GM12878 (cell line): ENCODE measurements around the gene TMEM82. TPM values are rescaled to one million over a fixed set of nuclear protein-coding genes. Genes with fewer than 3 reads are reported as not detected.

Experiments
- ATAC-seq: fragments of 200-7000 bp; cut with Tn5 transposase; 3 replicates; pipeline ENCODE4 v1.9.1; 2020; ENCODE audit warnings: mild to moderate bottlenecking, moderate library complexity
- BruUV-seq: library from RNA; stranded (reverse); fragments of 400-500 nt; replicated peaks from 2 replicates; lab custom pipeline; 2021; lab: Mats Ljungman, UMichigan
- CTCF ChIA-PET: fragments of 300-600 bp; sonication (Branson Sonifier 250); formaldehyde crosslinking; extraction: SDS; loops from one replicate; lab custom pipeline; 2021; ENCODE audit warnings: inconsistent platforms; lab: Yijun Ruan, JAX
- POLR2A ChIA-PET: fragments of 350-600 bp; formaldehyde crosslinking; extraction: SDS; loops from one replicate; lab custom pipeline; 2021; ENCODE audit warnings: inconsistent platforms; lab: Charles Lee
- RAD21 ChIA-PET: fragments of 300-600 bp; sonication (Branson Sonifier 250); formaldehyde crosslinking; loops from one replicate; lab custom pipeline; 2023; ENCODE audit warnings: antibody characterized with exemption; ENCODE audit not compliant: unreplicated experiment; lab: Charles Lee
- SMC1A ChIA-PET: fragments of 300-600 bp; sonication (Branson Sonifier 250); formaldehyde crosslinking; loops from one replicate; lab custom pipeline; 2023; ENCODE audit not compliant: unreplicated experiment, uncharacterized antibody; lab: Charles Lee
- DNase-seq: peaks from one replicate; pipeline ENCODE4 v3.0.0-alpha.2; 2011; ENCODE audit warnings: low read depth, low spot score
- FAIRE-seq: peaks from 3 replicates; lab custom pipeline; 2011; peaks lifted over from hg19 to GRCh38; lab: Jason Lieb, UNC
- H2AFZ ChIP-seq: 2 replicates; pipeline ENCODE4 v1.6.0; 2011; ENCODE audit warnings: low read depth, low read length, control low read depth; ENCODE audit not compliant: control insufficient read depth
- H3K27ac ChIP-seq: 2 replicates; pipeline ENCODE4 v1.5.1; 2011; ENCODE audit warnings: control low read depth; ENCODE audit not compliant: control insufficient read depth, insufficient read depth
- H3K27me3 ChIP-seq, 2 experiments: replicated peaks in 1 of 2; 2 replicates each; pipeline versions ENCODE4 v1.6.0 to v1.6.1; 2011; ENCODE audit warnings: low read length in 1 of 2; ENCODE audit not compliant: control insufficient read depth in 2 of 2, insufficient read depth in 2 of 2
- H3K36me3 ChIP-seq, 2 experiments: 2 replicates each; pipeline ENCODE4 v1.5.1; 2011; ENCODE audit warnings: low read length in 1 of 2; ENCODE audit not compliant: control insufficient read depth in 2 of 2, insufficient read depth in 2 of 2
- H3K4me1 ChIP-seq: 2 replicates; pipeline ENCODE4 v1.6.1; 2011; ENCODE audit warnings: mild to moderate bottlenecking, low read length, moderate library complexity, mixed read lengths; ENCODE audit not compliant: control insufficient read depth, insufficient read depth
- H3K4me2 ChIP-seq: 2 replicates; pipeline ENCODE4 v1.6.0; 2011; ENCODE audit warnings: control low read depth; ENCODE audit not compliant: control insufficient read depth, insufficient read depth
- H3K4me3 ChIP-seq: fragments of 200-600 bp; sonication (generic); 2 replicates; pipeline ENCODE4 v1.5.1; 2016
- H3K79me2 ChIP-seq: 2 replicates; pipeline ENCODE4 v1.6.0; 2011; ENCODE audit warnings: low read length; ENCODE audit not compliant: control insufficient read depth, insufficient read depth
- H3K9ac ChIP-seq: 2 replicates; pipeline ENCODE4 v1.8.0; 2011; ENCODE audit warnings: low read length, control low read depth, mixed read lengths; ENCODE audit not compliant: control insufficient read depth, insufficient read depth
- H3K9me3 ChIP-seq: replicated peaks from 3 replicates; pipeline ENCODE4 v1.5.1; 2011; ENCODE audit warnings: mild to moderate bottlenecking, low read length; ENCODE audit not compliant: control insufficient read depth, insufficient read depth
- H4K20me1 ChIP-seq: 2 replicates; pipeline ENCODE4 v1.6.0; 2011; ENCODE audit not compliant: control insufficient read depth, insufficient read depth
- ATF7 ChIP-seq: fragments of 450-650 bp; IDR thresholded peaks from 2 replicates; pipeline ENCODE4 v1.6.1; 2016; ENCODE audit warnings: low read depth, mild to moderate bottlenecking
- DPF2 ChIP-seq: fragments of 450-650 bp; IDR thresholded peaks from 2 replicates; pipeline ENCODE4 v1.6.1; 2017; ENCODE audit warnings: mild to moderate bottlenecking
- EED ChIP-seq: sonication (generic); IDR thresholded peaks from 2 replicates; pipeline ENCODE4 v1.6.1; 2016; ENCODE audit warnings: antibody characterized with exemption, low read depth
- EP300 ChIP-seq, 2 experiments: fragments of 150-350 bp in 1 of 2; IDR thresholded peaks; 2 replicates each; pipeline ENCODE4 v1.6.1; 2011 to 2012; ENCODE audit warnings: low read depth in 2 of 2, low read length in 2 of 2, borderline replicate concordance in 1 of 2, improper control_type of control experiment in 1 of 2, inconsistent platforms in 1 of 2; ENCODE audit not compliant: control insufficient read depth in 1 of 2
- ETV6 ChIP-seq, 2 experiments: fragments of 450-650 bp in 1 of 2; IDR thresholded peaks in 1 of 2; conservative IDR thresholded peaks in 1 of 2; 2 replicates each; pipeline ENCODE4 v1.6.1; 2014; ENCODE audit warnings: antibody characterized with exemption in 1 of 2, borderline replicate concordance in 1 of 2, low read depth in 1 of 2, mild to moderate bottlenecking in 1 of 2, moderate library complexity in 1 of 2
- HDAC2 ChIP-seq: fragments of 200-600 bp; sonication (generic); IDR thresholded peaks from 2 replicates; pipeline ENCODE4 v1.6.1; 2017
- POLR2AphosphoS2 ChIP-seq: IDR thresholded peaks from 2 replicates; pipeline ENCODE4 v1.6.1; 2011; ENCODE audit warnings: low read depth, mild to moderate bottlenecking, low read length, improper control_type of control experiment, moderate library complexity
- PRDM15 ChIP-seq: fragments of 450-650 bp; formaldehyde crosslinking; IDR thresholded peaks from 2 replicates; pipeline ENCODE4 v1.4.0; 2020; ENCODE audit warnings: mild to moderate bottlenecking, moderate library complexity
- RAD21 ChIP-seq: IDR thresholded peaks from 2 replicates; pipeline ENCODE4 v1.6.1; 2011; ENCODE audit warnings: mild to moderate bottlenecking, low read depth, low read length, moderate library complexity; ENCODE audit not compliant: insufficient read depth
- SIX5 ChIP-seq: IDR thresholded peaks from 2 replicates; pipeline ENCODE4 v1.6.1; 2011; ENCODE audit warnings: mild to moderate bottlenecking, low read depth, low read length, moderate library complexity; ENCODE audit not compliant: severe bottlenecking
- SMAD1 ChIP-seq: fragments of 450-650 bp; IDR thresholded peaks from 2 replicates; pipeline ENCODE4 v1.6.1; 2018; ENCODE audit warnings: mild to moderate bottlenecking, low read depth; ENCODE audit not compliant: partially characterized antibody
- STAT1 ChIP-seq: fragments of 450-650 bp; conservative IDR thresholded peaks from 2 replicates; pipeline ENCODE4 v1.6.1; 2014; ENCODE audit warnings: antibody characterized with exemption, mild to moderate bottlenecking
- WGBS: methylation state at CpG from one replicate; pipeline ENCODE4 v1.1.6; 2016; ENCODE audit warnings: low lambda C conversion rate; ENCODE audit not compliant: insufficient replicate concordance, insufficient coverage; ENCODE audit errors: missing lambda C conversion rate; 5-methylcytosine and 5-hydroxymethylcytosine counted together
- in situ Hi-C: fragments of 300-500 bp; cut with MboI; formaldehyde crosslinking; loops from 9 replicates; pipeline ENCODE4 v1.14.3; 2018; ENCODE audit warnings: mixed read lengths
- intact Hi-C: fragments of 100-400 bp; cut with micrococcal nuclease; formaldehyde crosslinking; loops from one replicate; pipeline ENCODE4 v1.14.2; 2022; ENCODE audit not compliant: unreplicated experiment
- polyA plus RNA-seq, 11 experiments: library from polyadenylated mRNA; depleted of rRNA in 4 of 11; unstranded in 6 of 11; stranded (reverse) in 5 of 11; fragments of >200 nt; fragmentation: Nextera tagmentation in 4 of 11; fragmentation: Illumina TruSeq in 1 of 11; extraction: Ambion mirVana in 4 of 11; extraction: Trizol in 1 of 11; gene quantifications; 1 replicate in 1 of 11; 2 replicates in 10 of 11; pipeline versions ENCODE4 v1.2.1 to v1.2.3, GENCODE V29; 2011 to 2016; ENCODE audit warnings: inconsistent platforms in 2 of 11, missing spikeins in 2 of 11, low read depth in 1 of 11
- total RNA-seq, 4 experiments: library from RNA; depleted of rRNA in 3 of 4; stranded (reverse); fragments of >200 nt in 3 of 4; fragmentation: Illumina TruSeq in 1 of 4; extraction: Trizol in 1 of 4; gene quantifications; 2 replicates each; pipeline versions ENCODE4 v1.2.1 to v1.2.3, GENCODE V29; 2013 to 2021

The TMEM82 gene
- total and polyA plus RNA-seq, 10 of the 15 experiments (the other 5 are each of a cell fraction or from before 2014, with no cell fraction given): not detected

- FAIRE-seq: no peak
- CTCF ChIA-PET: no interaction called here
- in situ Hi-C loops (no loop called here), intact Hi-C loops (no loop called here)
- Histone ChIP-seq H4K20me1 (no peaks in the 10 kb centered on the region), H3K27ac (no peak overlapping the region), H3K4me3 (no peak overlapping the region), H3K79me2 (no peaks in the 10 kb centered on the region), H3K36me3 (no peaks in the 10 kb centered on the region), H3K27me3 (peaks cover 8 to 22% of the 10 kb centered on the region in 2 experiments; a peak in 3 of 4 replicates), H2AFZ (no peak overlapping the region), H3K9me3 (no peaks in the 10 kb centered on the region), H3K9ac (no peak overlapping the region), H3K4me2 (no peak overlapping the region), H3K4me1 (no peaks in the 10 kb centered on the region)
- TF ChIP-seq SMAD1 (no peak), PRDM15 (no peak), STAT1 (no peak), POLR2AphosphoS2 (no peak), EED (no peak), RAD21 (no peak), SIX5 (no peak), ETV6 (conservative IDR thresholded peaks at IDR 0.05 in 1 of 2, IDR thresholded peaks at IDR 0.05 in 1 of 2; ENCODE audit: borderline replicate concordance in 1 of 2, low read depth in 1 of 2) (no peak), ATF7 (no peak), HDAC2 (no peak), DPF2 (no peak), EP300 (IDR thresholded peaks at IDR 0.05; ENCODE audit: borderline replicate concordance in 1 of 2, control insufficient read depth in 1 of 2, low read depth in 2 of 2, low read length in 2 of 2) (no peak)
- BruUV-seq: no TSS peak
- RAD21 ChIA-PET: no interaction called here
- ATAC-seq: peak; percentile 14
- 11% methylated on average over 21 of the region's 21 CpGs for WGBS
- no peak for DNase-seq
- POLR2A ChIA-PET: interaction anchor here (0.6 kb wide), 1 partner anchor 552 kb away, joined by 3 read pairs; no protein-coding TSS in a partner anchor
- SMC1A ChIA-PET: no interaction called here
These were observed 14.1 kb downstream of the TMEM82 start for GRCh38 chr1:15756143-15757015.
